Measurements from ENCODE around the gene ACSF3.
"Not testable (repeated sequence)": the region's sequence is repeated elsewhere in the genome, so short reads cannot be mapped to it uniquely, and the experiment has no call there.

ACSF3 gene

DNA sequence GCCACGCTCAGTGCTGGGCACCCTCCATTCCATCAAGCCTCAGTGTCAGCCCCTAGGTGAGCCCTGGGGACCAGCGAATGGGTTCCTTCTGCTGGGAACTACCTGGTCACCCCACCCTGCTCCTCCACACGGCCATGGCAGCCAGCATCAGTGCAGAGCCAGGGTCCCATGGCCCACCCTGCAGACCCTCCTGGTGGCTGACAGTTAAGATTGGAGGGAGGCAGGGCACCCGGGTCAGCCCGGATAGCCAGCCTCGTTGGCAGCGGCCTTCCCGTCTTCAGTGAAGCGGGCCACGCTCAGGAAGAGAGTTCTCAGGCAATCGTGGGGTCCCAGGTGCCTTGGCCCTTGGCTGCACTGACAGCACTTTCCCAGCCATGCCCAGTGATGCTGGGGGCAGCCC, 37.1 kb upstream of the ACSF3 start:
- DNase-seq: no peak

- no peak for DNase-seq
Observed at GRCh38 chr16:89057738-89058137, 35.9 kb upstream of the ACSF3 start.

DNA sequence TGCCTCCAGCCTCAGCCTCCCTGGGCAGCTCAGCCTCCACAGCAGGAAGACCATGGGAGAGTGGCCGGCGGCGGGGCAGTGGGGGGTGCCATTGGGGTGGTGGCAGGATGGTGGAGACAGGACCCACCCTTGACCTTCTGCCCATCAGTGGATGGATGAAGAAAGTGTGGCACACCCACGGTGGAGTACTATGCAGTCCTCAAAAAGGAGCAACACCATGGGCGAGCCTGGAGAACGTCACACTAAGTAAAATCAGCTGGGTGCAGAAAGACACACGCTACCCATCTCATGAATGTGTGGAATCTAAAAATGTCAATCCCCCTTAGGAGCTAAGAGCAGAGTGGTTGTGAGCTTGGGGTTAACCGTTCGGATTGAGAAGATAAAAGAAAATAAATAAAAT, 34.8 kb upstream of the ACSF3 start:
- DNase-seq: no peak

- DNase-seq: no peak
Observed at GRCh38 chr16:89060207-89060794, 33.4 kb upstream of the ACSF3 start.

GRCh38 chr16:89061086-89061485, 32.6 kb upstream of the ACSF3 start:
- no peak for DNase-seq

DNA sequence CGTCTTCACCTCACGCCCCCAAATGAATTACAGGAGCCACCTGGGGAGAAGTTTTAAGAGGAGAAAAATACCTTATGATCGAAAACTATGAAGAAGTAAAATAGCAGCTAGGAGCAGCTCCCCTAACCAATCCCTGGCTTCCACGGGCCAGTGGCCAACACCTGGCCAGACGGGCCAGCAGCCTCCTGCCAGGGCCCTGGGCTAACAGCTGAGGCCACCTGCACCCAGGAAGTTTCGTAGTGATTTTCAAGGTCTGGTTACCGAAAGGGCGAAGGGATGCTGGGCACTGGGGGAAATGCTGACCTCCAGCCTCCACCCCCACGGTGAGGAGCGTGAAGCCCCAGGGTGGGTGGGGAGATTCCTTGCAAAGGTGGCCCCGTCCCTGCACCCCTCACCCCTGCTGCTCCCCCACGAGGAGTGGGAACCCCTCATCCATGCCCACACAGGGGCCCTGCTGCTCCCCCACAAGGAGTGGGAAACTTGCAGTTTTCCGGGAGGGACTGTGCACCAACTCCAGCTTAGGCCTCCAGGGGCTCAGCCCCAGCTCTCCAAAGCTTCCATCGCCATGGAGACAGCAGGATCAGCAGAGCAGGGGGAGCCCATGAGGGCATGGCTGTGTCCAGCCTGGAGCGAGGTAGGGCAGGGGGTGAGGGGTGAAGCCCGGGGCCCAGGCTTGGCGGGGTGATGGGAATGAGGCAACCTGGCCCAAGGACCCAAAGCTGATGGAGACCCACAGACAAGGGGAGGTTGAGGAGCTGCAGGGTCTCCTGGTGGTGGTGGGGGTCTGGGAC, 31.9 kb upstream of the ACSF3 start:
- no peak for DNase-seq

GRCh38 chr16:89062389-89063345, 31.0 kb upstream of the ACSF3 start:
- DNase-seq: no peak

DNA sequence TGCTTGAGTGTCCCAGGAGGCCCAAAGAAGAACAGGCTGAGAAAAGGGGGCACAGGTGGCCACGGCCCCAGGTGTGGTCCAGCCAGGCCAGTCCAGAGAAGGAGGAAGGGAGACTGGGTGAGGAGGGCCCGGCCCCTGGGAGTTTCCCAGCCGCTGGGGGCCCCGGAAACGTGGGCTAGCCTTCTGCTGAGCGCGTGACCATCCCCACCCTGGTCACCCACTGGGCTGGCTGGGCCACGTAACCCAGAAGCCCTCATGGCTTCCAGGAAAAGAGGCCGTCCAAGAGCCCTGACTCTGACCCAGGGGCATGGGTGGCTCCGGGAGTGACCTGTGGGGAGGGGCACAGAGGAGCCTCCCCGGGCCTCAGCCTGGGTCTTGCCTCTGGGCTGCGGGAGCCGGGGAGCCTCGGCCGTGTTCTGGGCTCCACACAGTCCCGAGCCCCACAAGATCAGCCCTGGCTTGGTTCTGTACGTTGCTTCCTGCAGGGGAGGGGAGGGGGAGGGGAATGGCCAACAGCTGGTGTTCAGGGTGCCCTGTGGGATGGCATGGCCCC, 29.8 kb upstream of the ACSF3 start:
- DNase-seq: no peak

GRCh38 chr16:89064606-89065457, 28.8 kb upstream of the ACSF3 start:
- DNase-seq: no peak

DNA sequence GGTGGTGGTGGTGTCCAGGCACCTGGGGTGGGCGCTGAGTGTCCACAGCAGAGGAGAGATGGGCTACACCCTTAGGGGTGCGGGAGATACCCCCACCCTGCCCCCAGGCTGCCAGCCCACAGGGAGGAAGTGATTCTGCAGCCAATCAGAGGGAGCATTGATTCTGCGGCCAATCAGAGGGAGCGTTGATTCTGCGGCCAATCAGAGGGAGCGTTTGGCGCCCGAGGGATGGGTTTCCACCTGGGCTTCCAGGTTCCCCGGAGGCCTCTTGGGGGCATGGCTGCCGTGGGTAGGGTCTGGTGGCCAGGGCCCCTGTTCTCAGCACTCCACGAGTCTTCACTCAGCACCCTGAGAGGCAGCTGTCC, 28.2 kb upstream of the ACSF3 start:
- DNase-seq: no peak

GRCh38 chr16:89066721-89067120, 26.9 kb upstream of the ACSF3 start:
- DNase-seq: no peak

GRCh38 chr16:89067677-89068443, 25.8 kb upstream of the ACSF3 start:
- no peak for DNase-seq

GRCh38 chr16:89068814-89069616, 24.6 kb upstream of the ACSF3 start:
- not testable (repeated sequence) for DNase-seq

DNA sequence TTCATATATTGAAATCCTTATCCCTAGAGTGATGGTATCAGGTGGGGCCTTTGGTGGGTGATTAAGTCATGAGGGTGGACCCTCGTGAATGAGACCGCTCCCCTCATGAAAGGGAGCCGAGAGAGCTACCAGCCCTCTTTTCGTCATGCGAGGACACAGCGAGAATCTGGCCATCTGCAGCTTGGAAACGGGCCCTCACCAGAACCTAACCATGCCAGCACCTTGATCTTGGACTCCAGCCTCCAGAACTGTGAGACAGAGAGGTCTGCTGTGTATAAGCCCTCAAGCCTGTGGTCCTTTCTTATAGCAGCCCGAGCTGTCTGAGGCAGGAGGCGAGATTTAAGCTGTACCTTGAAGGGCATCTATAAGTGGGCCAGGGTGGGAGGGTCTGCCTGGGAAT, 23.7 kb upstream of the ACSF3 start:
- DNase-seq: no peak

- DNase-seq: no peak
Observed at GRCh38 chr16:89070590-89070989, 23.1 kb upstream of the ACSF3 start.

DNA sequence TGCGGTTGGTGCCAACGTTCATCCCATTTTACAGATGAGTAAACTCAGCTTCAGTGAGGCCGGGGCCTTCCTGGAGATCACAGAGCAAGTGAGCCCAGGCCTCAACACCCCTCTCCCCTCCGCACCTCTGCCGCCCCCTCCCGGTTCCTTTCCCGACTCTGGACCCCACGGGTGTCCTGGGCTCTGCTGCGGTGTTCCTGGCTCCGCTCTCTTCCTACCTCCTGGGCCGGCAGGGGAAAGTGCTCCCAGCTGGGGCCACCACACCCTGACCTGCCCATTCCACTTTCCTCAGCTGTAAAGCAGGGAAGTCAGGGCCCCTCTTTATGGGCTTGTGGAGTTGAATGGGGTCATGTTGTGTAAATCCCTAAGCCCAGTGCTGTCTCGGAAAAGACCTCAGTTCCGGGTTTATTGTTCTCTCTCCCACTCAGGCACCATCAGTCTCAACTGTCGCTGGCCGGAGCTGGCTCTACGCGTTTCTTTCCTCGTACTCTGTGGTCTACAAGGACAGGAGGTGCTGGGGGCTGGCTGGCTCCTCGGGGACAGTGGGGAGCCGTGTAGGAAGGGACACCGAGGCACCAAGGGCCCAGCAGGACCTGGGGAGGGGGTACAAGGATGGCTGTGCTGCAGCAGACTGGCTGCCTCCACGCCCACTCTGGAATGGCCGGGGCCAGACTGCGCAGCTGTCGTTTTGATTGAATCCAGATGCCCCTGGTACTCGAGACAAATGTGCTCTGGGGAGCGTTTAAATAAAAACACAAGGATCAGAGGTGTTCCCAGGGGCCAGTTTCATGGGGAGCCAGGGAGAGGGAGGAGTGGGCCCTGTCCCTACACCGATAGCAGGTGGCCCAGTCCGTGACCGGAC, 21.7 kb upstream of the ACSF3 start:
- DNase-seq: no peak

- no peak for DNase-seq
Observed at GRCh38 chr16:89072548-89073130, 21.0 kb upstream of the ACSF3 start.

GRCh38 chr16:89073346-89074071, 20.1 kb upstream of the ACSF3 start:
- DNase-seq: no peak

Measured in activated CD4-positive, alpha-beta T cell treated with anti-CD3 and anti-CD28 coated beads for 4 hours (primary cell).